SK-N-SH treated with all-trans-retinoic acid at 6 μM for 48 hours (cell line): ENCODE data around the gene CD6.

Experiments used
- ARNTL ChIP-seq: fragments of 450-650 bp; formaldehyde crosslinking; IDR thresholded peaks from 2 replicates; pipeline ENCODE4 v1.5.0; 2020; ENCODE audit warnings: low read depth, mild to moderate bottlenecking, moderate library complexity, borderline replicate concordance
- CSDC2 ChIP-seq: fragments of 250-450 bp; sonication (Bioruptor Pico); IDR thresholded peaks from 2 replicates; pipeline ENCODE4 v1.5.0; 2020; ENCODE audit warnings: mild to moderate bottlenecking, moderate library complexity
- TCF4 ChIP-seq: fragments of 250-450 bp; sonication (Bioruptor Pico); IDR thresholded peaks from 2 replicates; pipeline ENCODE4 v1.8.0; 2021; ENCODE audit warnings: mild to moderate bottlenecking, moderate library complexity, borderline replicate concordance
- TOX ChIP-seq: fragments of 250-450 bp; sonication (Bioruptor Pico); IDR thresholded peaks from 2 replicates; pipeline ENCODE4 v1.8.0; 2021; ENCODE audit warnings: mild to moderate bottlenecking, moderate library complexity, borderline replicate concordance
- ZFP3 ChIP-seq: fragments of 250-450 bp; sonication (Bioruptor Pico); IDR thresholded peaks from 2 replicates; pipeline ENCODE4 v1.5.0; 2020; ENCODE audit warnings: mild to moderate bottlenecking, moderate library complexity

- TF ChIP-seq TCF4 (CRISPR knock-in tag) (no peak), TOX (CRISPR knock-in tag) (no peak), ARNTL (no peak), CSDC2 (no peak), ZFP3 (CRISPR knock-in tag) (no peak)
Observed at GRCh38 chr11:60937811-60938210, 33.7 kb upstream of the CD6 start.
